Measurements from ENCODE around the gene JMJD7.

DNA sequence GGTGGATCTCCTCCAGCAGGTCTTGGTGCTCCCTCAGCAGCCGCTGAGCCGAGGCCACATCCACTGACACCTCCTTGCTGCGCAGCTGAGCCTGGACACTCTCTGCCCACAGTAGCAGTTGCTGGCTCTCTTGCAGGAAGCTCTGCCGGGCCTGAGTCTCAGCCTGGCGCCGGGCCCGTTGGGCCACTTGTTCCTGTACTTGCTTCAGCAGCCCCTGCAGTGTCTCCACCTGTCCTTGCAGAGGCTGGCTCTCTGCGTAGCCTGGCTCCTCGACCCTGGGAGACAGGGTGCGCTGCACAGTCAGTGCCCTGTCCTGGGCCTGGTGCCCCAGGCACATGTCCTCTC lies 50.4 kb downstream of the JMJD7 start:
- TF ChIP-seq ZNF70 (CRISPR knock-in tag; IDR thresholded peaks at IDR 0.05) (no peak), BACH2 (CRISPR knock-in tag; IDR thresholded peaks at IDR 0.05; ENCODE audit: borderline replicate concordance) (no peak), ARNTL (CRISPR knock-in tag; IDR thresholded peaks at IDR 0.05; ENCODE audit: borderline replicate concordance, low read depth) (no peak), SNAI2 (CRISPR knock-in tag; IDR thresholded peaks at IDR 0.05) (no peak)
- TF ChIP-seq, protein P1, sequence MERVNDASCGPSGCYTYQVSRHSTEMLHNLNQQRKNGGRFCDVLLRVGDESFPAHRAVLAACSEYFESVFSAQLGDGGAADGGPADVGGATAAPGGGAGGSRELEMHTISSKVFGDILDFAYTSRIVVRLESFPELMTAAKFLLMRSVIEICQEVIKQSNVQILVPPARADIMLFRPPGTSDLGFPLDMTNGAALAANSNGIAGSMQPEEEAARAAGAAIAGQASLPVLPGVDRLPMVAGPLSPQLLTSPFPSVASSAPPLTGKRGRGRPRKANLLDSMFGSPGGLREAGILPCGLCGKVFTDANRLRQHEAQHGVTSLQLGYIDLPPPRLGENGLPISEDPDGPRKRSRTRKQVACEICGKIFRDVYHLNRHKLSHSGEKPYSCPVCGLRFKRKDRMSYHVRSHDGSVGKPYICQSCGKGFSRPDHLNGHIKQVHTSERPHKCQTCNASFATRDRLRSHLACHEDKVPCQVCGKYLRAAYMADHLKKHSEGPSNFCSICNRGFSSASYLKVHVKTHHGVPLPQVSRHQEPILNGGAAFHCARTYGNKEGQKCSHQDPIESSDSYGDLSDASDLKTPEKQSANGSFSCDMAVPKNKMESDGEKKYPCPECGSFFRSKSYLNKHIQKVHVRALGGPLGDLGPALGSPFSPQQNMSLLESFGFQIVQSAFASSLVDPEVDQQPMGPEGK (CRISPR knock-in tag; IDR thresholded peaks at IDR 0.05; ENCODE audit: borderline replicate concordance) = no peak
- TF ChIP-seq, protein P2, sequence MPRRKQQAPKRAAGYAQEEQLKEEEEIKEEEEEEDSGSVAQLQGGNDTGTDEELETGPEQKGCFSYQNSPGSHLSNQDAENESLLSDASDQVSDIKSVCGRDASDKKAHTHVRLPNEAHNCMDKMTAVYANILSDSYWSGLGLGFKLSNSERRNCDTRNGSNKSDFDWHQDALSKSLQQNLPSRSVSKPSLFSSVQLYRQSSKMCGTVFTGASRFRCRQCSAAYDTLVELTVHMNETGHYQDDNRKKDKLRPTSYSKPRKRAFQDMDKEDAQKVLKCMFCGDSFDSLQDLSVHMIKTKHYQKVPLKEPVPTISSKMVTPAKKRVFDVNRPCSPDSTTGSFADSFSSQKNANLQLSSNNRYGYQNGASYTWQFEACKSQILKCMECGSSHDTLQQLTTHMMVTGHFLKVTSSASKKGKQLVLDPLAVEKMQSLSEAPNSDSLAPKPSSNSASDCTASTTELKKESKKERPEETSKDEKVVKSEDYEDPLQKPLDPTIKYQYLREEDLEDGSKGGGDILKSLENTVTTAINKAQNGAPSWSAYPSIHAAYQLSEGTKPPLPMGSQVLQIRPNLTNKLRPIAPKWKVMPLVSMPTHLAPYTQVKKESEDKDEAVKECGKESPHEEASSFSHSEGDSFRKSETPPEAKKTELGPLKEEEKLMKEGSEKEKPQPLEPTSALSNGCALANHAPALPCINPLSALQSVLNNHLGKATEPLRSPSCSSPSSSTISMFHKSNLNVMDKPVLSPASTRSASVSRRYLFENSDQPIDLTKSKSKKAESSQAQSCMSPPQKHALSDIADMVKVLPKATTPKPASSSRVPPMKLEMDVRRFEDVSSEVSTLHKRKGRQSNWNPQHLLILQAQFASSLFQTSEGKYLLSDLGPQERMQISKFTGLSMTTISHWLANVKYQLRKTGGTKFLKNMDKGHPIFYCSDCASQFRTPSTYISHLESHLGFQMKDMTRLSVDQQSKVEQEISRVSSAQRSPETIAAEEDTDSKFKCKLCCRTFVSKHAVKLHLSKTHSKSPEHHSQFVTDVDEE (CRISPR knock-in tag; IDR thresholded peaks at IDR 0.05) = no peak
